HEK293 (cell line): ENCODE measurements around the gene ANKRD45.

Experiments
- CTCF ChIA-PET: fragments of 350-600 bp; formaldehyde crosslinking; extraction: SDS; loops from one replicate; lab custom pipeline; 2021; ENCODE audit warnings: antibody characterized with exemption; lab: Yijun Ruan, JAX
- POLR2A ChIA-PET: fragments of 300-600 bp; formaldehyde crosslinking; extraction: SDS; loops from one replicate; lab custom pipeline; 2020; ENCODE audit warnings: antibody characterized with exemption, inconsistent platforms; lab: Yijun Ruan, JAX
- H3K27ac ChIP-seq: fragments of 200-500 bp; sonication (Bioruptor generic); 2 replicates; pipeline ENCODE4 v1.5.1; 2014; ENCODE audit warnings: low read depth, low read length, control low read depth, inconsistent platforms; ENCODE audit errors: extremely low read depth
- H3K36me3 ChIP-seq, 2 experiments: fragments of 200-500 bp in 1 of 2; sonication (Bioruptor generic) in 1 of 2; 1 replicate in 1 of 2; 2 replicates in 1 of 2; pipeline ENCODE4 v1.5.1; 2014 to 2017; ENCODE audit warnings: inconsistent platforms in 2 of 2, low read length in 2 of 2; ENCODE audit not compliant: control insufficient read depth in 2 of 2, insufficient read depth in 1 of 2
- H3K4me1 ChIP-seq: fragments of 200-500 bp; sonication (Bioruptor generic); 2 replicates; pipeline ENCODE4 v1.5.1; 2014; ENCODE audit warnings: mild to moderate bottlenecking, low read length, inconsistent platforms; ENCODE audit not compliant: control insufficient read depth, insufficient read depth
- H3K4me3 ChIP-seq: 2 replicates; pipeline ENCODE4 v1.5.1; 2011; ENCODE audit warnings: low read depth, mild to moderate bottlenecking, control low read depth, low read length, moderate library complexity
- H3K9me3 ChIP-seq: fragments of 200-500 bp; sonication (Bioruptor generic); 2 replicates; pipeline ENCODE4 v1.5.1; 2014; ENCODE audit warnings: low read depth, low read length, inconsistent platforms; ENCODE audit not compliant: control insufficient read depth, insufficient read depth
- KLF9 ChIP-seq: fragments of 450-650 bp; formaldehyde crosslinking; IDR thresholded peaks from 2 replicates; pipeline ENCODE4 v1.5.1; 2016; ENCODE audit warnings: missing biosample characterization, missing genetic modification characterization, low read depth
- PRDM6 ChIP-seq: fragments of 450-650 bp; formaldehyde crosslinking; IDR thresholded peaks from 2 replicates; pipeline ENCODE4 v1.5.1; 2017; ENCODE audit warnings: missing biosample characterization, missing genetic modification characterization
- SP3 ChIP-seq: fragments of 450-650 bp; formaldehyde crosslinking; IDR thresholded peaks from 2 replicates; pipeline ENCODE4 v1.5.1; 2016; ENCODE audit warnings: missing biosample characterization, missing genetic modification characterization
- TSHZ1 ChIP-seq: fragments of 450-650 bp; formaldehyde crosslinking; IDR thresholded peaks from 2 replicates; pipeline ENCODE4 v1.5.1; 2016; ENCODE audit warnings: missing biosample characterization, missing genetic modification characterization, borderline replicate concordance
- ZEB2 ChIP-seq: fragments of 450-650 bp; formaldehyde crosslinking; IDR thresholded peaks from 2 replicates; pipeline ENCODE4 v1.5.1; 2016; ENCODE audit warnings: missing biosample characterization, missing genetic modification characterization
- ZFP37 ChIP-seq: fragments of 450-650 bp; formaldehyde crosslinking; IDR thresholded peaks from 2 replicates; pipeline ENCODE4 v1.5.1; 2016; ENCODE audit warnings: missing biosample characterization, missing genetic modification characterization
- ZNF10 ChIP-seq: fragments of 450-650 bp; formaldehyde crosslinking; IDR thresholded peaks from 2 replicates; pipeline ENCODE4 v1.5.1; 2017; ENCODE audit warnings: missing biosample characterization, missing genetic modification characterization
- ZNF112 ChIP-seq: fragments of 450-650 bp; formaldehyde crosslinking; IDR thresholded peaks from 2 replicates; pipeline ENCODE4 v1.5.0; 2017; ENCODE audit warnings: missing biosample characterization, missing genetic modification characterization
- ZNF121 ChIP-seq: fragments of 450-650 bp; formaldehyde crosslinking; IDR thresholded peaks from 2 replicates; pipeline ENCODE4 v1.5.1; 2016; ENCODE audit warnings: missing biosample characterization, missing genetic modification characterization
- ZNF132 ChIP-seq: fragments of 450-650 bp; formaldehyde crosslinking; IDR thresholded peaks from 2 replicates; pipeline ENCODE4 v1.5.1; 2017; ENCODE audit warnings: missing biosample characterization, missing genetic modification characterization, borderline replicate concordance
- ZNF146 ChIP-seq: fragments of 450-650 bp; formaldehyde crosslinking; IDR thresholded peaks from 2 replicates; pipeline ENCODE4 v1.5.1; 2016; ENCODE audit warnings: missing biosample characterization, missing genetic modification characterization
- ZNF155 ChIP-seq: fragments of 450-650 bp; formaldehyde crosslinking; IDR thresholded peaks from 2 replicates; pipeline ENCODE4 v1.5.1; 2016; ENCODE audit warnings: missing biosample characterization, missing genetic modification characterization
- ZNF157 ChIP-seq: fragments of 450-650 bp; formaldehyde crosslinking; IDR thresholded peaks from 2 replicates; pipeline ENCODE4 v1.5.1; 2016; ENCODE audit warnings: missing biosample characterization, missing genetic modification characterization
- ZNF174 ChIP-seq: fragments of 450-650 bp; formaldehyde crosslinking; IDR thresholded peaks from 2 replicates; pipeline ENCODE4 v1.5.0; 2017; ENCODE audit warnings: missing biosample characterization, mild to moderate bottlenecking, missing genetic modification characterization
- ZNF175 ChIP-seq: fragments of 450-650 bp; formaldehyde crosslinking; IDR thresholded peaks from 2 replicates; pipeline ENCODE4 v1.5.1; 2016; ENCODE audit warnings: missing biosample characterization, missing genetic modification characterization
- ZNF335 ChIP-seq: fragments of 450-650 bp; formaldehyde crosslinking; conservative IDR thresholded peaks from 2 replicates; pipeline ENCODE4 v1.5.1; 2016; ENCODE audit warnings: missing biosample characterization, missing genetic modification characterization
- ZNF510 ChIP-seq: fragments of 450-650 bp; formaldehyde crosslinking; IDR thresholded peaks from 2 replicates; pipeline ENCODE4 v1.5.1; 2018; ENCODE audit warnings: mild to moderate bottlenecking, missing genetic modification characterization, missing biosample characterization; ENCODE audit not compliant: insufficient replicate concordance
- ZNF529 ChIP-seq: fragments of 450-650 bp; formaldehyde crosslinking; IDR thresholded peaks from 2 replicates; pipeline ENCODE4 v1.5.1; 2017; ENCODE audit warnings: missing genetic modification characterization, missing biosample characterization; ENCODE audit not compliant: insufficient replicate concordance
- ZNF561 ChIP-seq: fragments of 450-650 bp; IDR thresholded peaks from 2 replicates; pipeline ENCODE4 v1.5.1; 2018; ENCODE audit warnings: missing biosample characterization, missing genetic modification characterization, borderline replicate concordance
- ZNF600 ChIP-seq: fragments of 450-650 bp; formaldehyde crosslinking; IDR thresholded peaks from 2 replicates; pipeline ENCODE4 v1.5.1; 2016; ENCODE audit warnings: missing biosample characterization, missing genetic modification characterization
- ZNF610 ChIP-seq: fragments of 450-650 bp; formaldehyde crosslinking; IDR thresholded peaks from 2 replicates; pipeline ENCODE4 v1.5.1; 2016; ENCODE audit warnings: missing biosample characterization, missing genetic modification characterization, borderline replicate concordance
- ZNF692 ChIP-seq: fragments of 450-650 bp; formaldehyde crosslinking; IDR thresholded peaks from 2 replicates; pipeline ENCODE4 v1.5.1; 2016; ENCODE audit warnings: missing biosample characterization, missing genetic modification characterization
- ZNF776 ChIP-seq: fragments of 450-650 bp; formaldehyde crosslinking; IDR thresholded peaks from 2 replicates; pipeline ENCODE4 v1.5.0; 2017; ENCODE audit warnings: missing biosample characterization, missing genetic modification characterization, borderline replicate concordance
- ZNF792 ChIP-seq: fragments of 450-650 bp; formaldehyde crosslinking; IDR thresholded peaks from 2 replicates; pipeline ENCODE4 v1.5.1; 2016; ENCODE audit warnings: missing biosample characterization, missing genetic modification characterization

Gene ANKRD45

GRCh38 chr1:173661763-173662162, 7.9 kb downstream of the ANKRD45 start (continued):
- TF ChIP-seq PRDM6: no peak
- no peak for TF ChIP-seq ZNF692 (tag by site-specific recombination)

GRCh38 chr1:173661271-173661670, 8.4 kb downstream of the ANKRD45 start:
- Histone ChIP-seq H3K9me3 (no peaks in the 10 kb centered on the region), H3K4me1 (no peaks in the 10 kb centered on the region), H3K27ac (no peak overlapping the region), H3K4me3 (no peak overlapping the region), H3K36me3 (no peaks in the 10 kb centered on the region)
- ChIA-PET CTCF (interaction anchor here (0.6 kb wide), 1 partner anchor 28 kb away, joined by 4 read pairs; no protein-coding TSS in a partner anchor), POLR2A (no interaction called here)
- TF ChIP-seq ZNF600 (tag by site-specific recombination) (no peak), TSHZ1 (tag by site-specific recombination) (no peak), ZFP37 (tag by site-specific recombination) (no peak), ZNF175 (no peak), KLF9 (no peak), ZNF776 (tag by site-specific recombination) (no peak), ZNF121 (tag by site-specific recombination) (no peak), ZNF174 (tag by site-specific recombination) (no peak), ZNF132 (tag by site-specific recombination) (no peak), ZNF157 (tag by site-specific recombination) (no peak), ZNF561 (no peak), ZNF10 (tag by site-specific recombination) (no peak), ZNF792 (tag by site-specific recombination) (no peak)

- no peaks in the 10 kb centered on the region for H3K36me3 ChIP-seq
- no peaks in the 10 kb centered on the region for H3K9me3 ChIP-seq
- ChIA-PET CTCF (no interaction called here), POLR2A (no interaction called here)
- TF ChIP-seq ZNF335 (tag by site-specific recombination) (no peak), ZEB2 (tag by site-specific recombination) (no peak), SP3 (tag by site-specific recombination) (no peak), ZNF610 (tag by site-specific recombination) (no peak), ZNF529 (tag by site-specific recombination) (no peak), ZNF155 (no peak), ZNF146 (no peak), ZNF510 (tag by site-specific recombination) (no peak), ZNF112 (no peak)
- H3K27ac ChIP-seq: no peak overlapping the region
- no peaks in the 10 kb centered on the region for H3K4me1 ChIP-seq
- H3K4me3 ChIP-seq: no peak overlapping the region
Observed at GRCh38 chr1:173660306-173660705, 9.3 kb downstream of the ANKRD45 start.
